HG03064 (cell line): ENCODE data around the gene LRRC15.

Experiments
- ATAC-seq: cut with Tn5 transposase; IDR thresholded peaks from one replicate; pipeline ENCODE4 v1.9.1; 2021; ENCODE audit warnings: low read depth; ENCODE audit not compliant: unreplicated experiment

The LRRC15 gene

GRCh38 chr3:194364652-194365434, 4.7 kb downstream of the LRRC15 start:
- no peak for ATAC-seq

GRCh38 chr3:194364314-194364651, 5.3 kb downstream of the LRRC15 start:
- no peak for ATAC-seq

- ATAC-seq, result no peak
Measured at GRCh38 chr3:194360568-194360967, 9.0 kb downstream of the LRRC15 start.

GRCh38 chr3:194357681-194358080, 11.9 kb downstream of the LRRC15 start:
- ATAC-seq, result no peak

- ATAC-seq, result no peak
Measured at GRCh38 chr3:194355379-194355778, 14.2 kb downstream of the LRRC15 start.

- ATAC-seq, result no peak
Measured at GRCh38 chr3:194354315-194354714, 15.2 kb downstream of the LRRC15 start.

- ATAC-seq, result no peak
Measured at GRCh38 chr3:194352667-194353246, 16.8 kb downstream of the LRRC15 start.

GRCh38 chr3:194351952-194352536, 17.5 kb downstream of the LRRC15 start:
- no peak for ATAC-seq

GRCh38 chr3:194351080-194351672, 18.4 kb downstream of the LRRC15 start, which contains the start of gene CPN2:
Gene CPN2 (minus strand): TSS chr3:194351328. CDS start chr3:194342702, 8,626 bp downstream.
- no peak for ATAC-seq

GRCh38 chr3:194350726-194351071, 18.8 kb downstream of the LRRC15 start:
- ATAC-seq, result no peak

- ATAC-seq, result no peak
Measured at GRCh38 chr3:194348354-194348753, 21.2 kb downstream of the LRRC15 start.

GRCh38 chr3:194346621-194347020, 22.9 kb downstream of the LRRC15 start:
- ATAC-seq, result no peak

- no peak for ATAC-seq
Measured at GRCh38 chr3:194346035-194346434, 23.5 kb downstream of the LRRC15 start.

GRCh38 chr3:194344012-194344411, 25.5 kb downstream of the LRRC15 start:
- no peak for ATAC-seq

- no peak for ATAC-seq
Measured at GRCh38 chr3:194343561-194343893, 26.0 kb downstream of the LRRC15 start.

GRCh38 chr3:194342861-194343560, 26.5 kb downstream of the LRRC15 start:
- no peak for ATAC-seq

GRCh38 chr3:194340757-194341400, 28.7 kb downstream of the LRRC15 start:
- ATAC-seq, result no peak

- ATAC-seq, result no peak
Measured at GRCh38 chr3:194339840-194340239, 29.7 kb downstream of the LRRC15 start.

- no peak for ATAC-seq
Measured at GRCh38 chr3:194339356-194339755, 30.2 kb downstream of the LRRC15 start.

GRCh38 chr3:194337965-194338753, 31.4 kb downstream of the LRRC15 start:
- no peak for ATAC-seq
